ENCODE data around the gene PTPRG. TPM values are rescaled to one million over a fixed set of nuclear protein-coding genes. Genes with fewer than 3 reads are reported as not detected.

PTPRG gene
- total RNA-seq, 1 donor from 2014 or later = 80.7 TPM

GRCh38 chr3:61947456-61947855, 386.1 kb downstream of the PTPRG start:
- peak overlapping the region; percentile 51 for H3K27ac Mint-ChIP-seq (ENCODE audit: unreplicated experiment)
- no peaks in the 10 kb centered on the region for H3K27me3 Mint-ChIP-seq (ENCODE audit: unreplicated experiment)
- TF ChIP-seq CTCF (IDR thresholded peaks at IDR 0.05; ENCODE audit: unreplicated experiment) = no peak
- H3K9me3 Mint-ChIP-seq (ENCODE audit: unreplicated experiment) = no peaks in the 10 kb centered on the region
- H3K4me1 Mint-ChIP-seq (ENCODE audit: unreplicated experiment) = peaks cover 33% of the 10 kb centered on the region
- no peak overlapping the region for H3K4me3 Mint-ChIP-seq (ENCODE audit: unreplicated experiment)
- no peaks in the 10 kb centered on the region for H3K36me3 Mint-ChIP-seq (ENCODE audit: low read depth, unreplicated experiment)
- DNase-seq (ENCODE audit: low spot score) = no peak

- H3K27me3 Mint-ChIP-seq (ENCODE audit: unreplicated experiment) = no peaks in the 10 kb centered on the region
- H3K9me3 Mint-ChIP-seq (ENCODE audit: unreplicated experiment) = no peaks in the 10 kb centered on the region
- H3K36me3 Mint-ChIP-seq (ENCODE audit: low read depth, unreplicated experiment) = no peaks in the 10 kb centered on the region
- peaks cover 33% of the 10 kb centered on the region for H3K4me1 Mint-ChIP-seq (ENCODE audit: unreplicated experiment)
- no peak for DNase-seq (ENCODE audit: low spot score)
- H3K4me3 Mint-ChIP-seq (ENCODE audit: unreplicated experiment) = no peak overlapping the region
- TF ChIP-seq CTCF (IDR thresholded peaks at IDR 0.05; ENCODE audit: unreplicated experiment) = no peak
- no peak overlapping the region for H3K27ac Mint-ChIP-seq (ENCODE audit: unreplicated experiment)
Measured at GRCh38 chr3:61948699-61949305, 387.4 kb downstream of the PTPRG start.

GRCh38 chr3:61954097-61954540, 392.7 kb downstream of the PTPRG start:
- TF ChIP-seq CTCF (IDR thresholded peaks at IDR 0.05; ENCODE audit: unreplicated experiment) = no peak
- Mint-ChIP-seq H3K27me3 (ENCODE audit: unreplicated experiment) (no peaks in the 10 kb centered on the region), H3K36me3 (ENCODE audit: low read depth, unreplicated experiment) (no peaks in the 10 kb centered on the region), H3K27ac (ENCODE audit: unreplicated experiment) (no peak overlapping the region), H3K4me3 (ENCODE audit: unreplicated experiment) (no peak overlapping the region), H3K4me1 (ENCODE audit: unreplicated experiment) (peaks cover 13% of the 10 kb centered on the region), H3K9me3 (ENCODE audit: unreplicated experiment) (no peaks in the 10 kb centered on the region)
- no peak for DNase-seq (ENCODE audit: low spot score)

DNA sequence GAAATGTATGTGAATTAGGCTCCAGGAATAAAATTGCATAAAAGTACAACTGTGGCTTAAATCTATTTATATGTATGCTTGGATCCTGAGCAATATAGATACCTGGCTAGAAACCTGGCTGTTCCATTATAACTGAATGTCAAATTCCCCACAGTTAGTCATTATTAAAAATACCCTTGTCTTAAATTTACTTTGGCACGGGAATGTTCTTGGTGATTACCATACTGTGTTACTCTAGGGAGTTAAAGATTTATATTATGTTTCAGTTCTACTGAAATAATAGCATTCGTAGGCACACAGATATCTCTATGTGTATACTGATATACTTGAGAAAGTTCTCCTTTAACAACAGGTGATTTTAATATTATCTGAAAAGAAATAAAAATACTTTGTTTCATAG, 394.1 kb downstream of the PTPRG start:
- Mint-ChIP-seq H3K9me3 (ENCODE audit: unreplicated experiment) (no peaks in the 10 kb centered on the region), H3K27me3 (ENCODE audit: unreplicated experiment) (no peaks in the 10 kb centered on the region), H3K4me1 (ENCODE audit: unreplicated experiment) (peaks cover 6% of the 10 kb centered on the region), H3K36me3 (ENCODE audit: low read depth, unreplicated experiment) (no peaks in the 10 kb centered on the region), H3K27ac (ENCODE audit: unreplicated experiment) (no peak overlapping the region), H3K4me3 (ENCODE audit: unreplicated experiment) (no peak overlapping the region)
- DNase-seq (ENCODE audit: low spot score) = no peak
- no peak for TF ChIP-seq CTCF (IDR thresholded peaks at IDR 0.05; ENCODE audit: unreplicated experiment)

- H3K27me3 Mint-ChIP-seq (ENCODE audit: unreplicated experiment) = no peaks in the 10 kb centered on the region
- H3K4me3 Mint-ChIP-seq (ENCODE audit: unreplicated experiment) = no peak overlapping the region
- no peak for DNase-seq (ENCODE audit: low spot score)
- H3K9me3 Mint-ChIP-seq (ENCODE audit: unreplicated experiment) = no peaks in the 10 kb centered on the region
- H3K4me1 Mint-ChIP-seq (ENCODE audit: unreplicated experiment) = peaks cover 2% of the 10 kb centered on the region
- no peaks in the 10 kb centered on the region for H3K36me3 Mint-ChIP-seq (ENCODE audit: low read depth, unreplicated experiment)
- TF ChIP-seq CTCF (IDR thresholded peaks at IDR 0.05; ENCODE audit: unreplicated experiment) = no peak
- no peak overlapping the region for H3K27ac Mint-ChIP-seq (ENCODE audit: unreplicated experiment)
Measured at GRCh38 chr3:61956236-61956635, 394.9 kb downstream of the PTPRG start.

Measured in endothelial cell (in vitro differentiated cells).